Measurements from ENCODE around the gene HAUS3.

The HAUS3 gene

DNA sequence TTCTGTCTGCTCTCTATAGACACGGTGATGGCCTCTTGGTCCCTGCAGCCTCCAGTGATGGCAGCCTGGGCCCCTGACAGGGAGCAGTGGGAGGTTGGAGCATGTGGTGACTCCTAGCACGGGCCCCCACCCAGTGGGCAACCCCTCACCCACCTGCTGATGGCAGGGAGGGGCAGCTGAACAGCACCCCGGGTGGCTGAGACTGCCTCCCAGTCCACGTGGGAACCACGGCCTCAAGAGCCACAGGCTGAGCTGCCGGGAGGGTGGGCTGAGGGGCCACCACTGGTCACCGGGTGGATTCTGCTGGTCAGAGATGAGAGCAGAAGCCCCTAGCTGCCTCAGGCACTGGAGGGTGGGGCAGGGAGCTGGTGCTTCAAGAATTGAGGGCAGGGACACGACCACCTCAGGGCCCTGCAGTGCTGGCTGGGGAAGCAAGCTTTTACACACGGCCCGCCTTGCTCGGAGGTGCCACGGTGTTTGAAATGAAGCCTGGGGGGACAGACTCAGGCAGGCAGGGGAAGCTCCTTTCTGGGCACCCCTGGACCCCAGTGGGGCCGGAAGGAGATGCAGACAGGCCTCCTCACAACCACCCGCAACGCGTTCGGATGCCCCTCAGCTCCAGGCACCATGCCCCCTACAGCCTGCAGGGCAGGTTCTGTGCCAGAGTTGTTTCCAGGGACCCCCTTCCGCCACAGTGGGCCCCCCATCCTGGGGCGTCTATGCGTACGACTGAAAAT, 6.3 kb upstream of the HAUS3 start:
- DNase-seq (ENCODE audit: extremely low read depth, insufficient read length) = peak; percentile 9
- no peak for TF ChIP-seq CTCF (IDR thresholded peaks at IDR 0.05; ENCODE audit: insufficient read depth, low read length, poor library complexity, severe bottlenecking)
- H3K36me3 ChIP-seq (ENCODE audit: control insufficient read depth, insufficient read depth, low read length) = peaks cover 16% of the 10 kb centered on the region

DNA sequence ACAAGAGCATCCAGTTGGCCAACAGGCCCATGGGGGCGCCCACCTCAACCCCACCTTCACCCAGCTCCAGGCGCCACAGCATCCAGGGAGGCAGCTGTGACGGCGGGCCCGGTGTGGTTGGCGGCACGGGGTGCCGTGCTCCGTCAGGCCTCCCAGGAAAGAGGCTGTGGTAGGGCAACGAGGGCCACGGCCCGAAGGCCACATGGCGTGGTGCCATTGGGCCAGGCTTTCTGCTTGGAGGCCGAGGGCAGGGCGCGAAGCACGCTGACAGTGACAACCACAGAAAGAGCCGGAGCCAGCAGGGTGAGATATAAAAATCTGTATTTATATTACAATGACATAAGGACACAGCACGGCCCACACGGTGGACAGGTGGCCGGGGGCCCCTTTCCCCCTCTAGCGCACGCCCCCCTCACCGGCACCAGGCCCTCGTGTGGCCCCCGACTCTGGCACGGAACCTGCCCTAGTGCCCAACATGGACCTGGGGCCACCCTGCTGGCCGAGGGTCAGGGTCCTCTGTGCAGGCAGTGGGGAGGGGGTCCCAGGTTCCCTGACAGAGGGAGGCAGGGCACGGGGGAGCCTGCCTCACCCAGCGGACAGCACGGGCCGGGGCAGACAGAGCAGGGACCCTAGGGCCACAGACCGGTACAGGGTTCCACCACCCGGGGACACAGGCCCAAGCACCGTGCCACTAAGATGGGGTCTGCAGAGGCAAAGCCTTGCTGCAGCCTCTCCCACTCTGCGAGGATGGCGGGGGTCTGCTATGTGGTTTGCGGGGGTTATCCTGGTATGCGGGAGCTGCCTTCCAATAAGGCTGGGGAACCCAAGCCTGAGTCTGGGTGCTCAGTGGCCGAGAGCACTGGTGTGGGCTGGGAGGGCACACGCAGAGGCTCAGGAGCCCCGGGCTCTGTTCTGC, 5.5 kb upstream of the HAUS3 start:
- DNase-seq (ENCODE audit: extremely low read depth, insufficient read length) = peak; percentile 12
- no peak for TF ChIP-seq CTCF (IDR thresholded peaks at IDR 0.05; ENCODE audit: insufficient read depth, low read length, poor library complexity, severe bottlenecking)
- Histone ChIP-seq H3K36me3 (ENCODE audit: control insufficient read depth, insufficient read depth, low read length) (peaks cover 16% of the 10 kb centered on the region), H3K4me3 (replicated peaks; ENCODE audit: low read depth, low read length) (no peak overlapping the region), H3K27me3 (replicated peaks; ENCODE audit: control insufficient read depth, insufficient read depth, low read length) (no peaks in the 10 kb centered on the region)

More for the DNA sequence above, 6.3 kb upstream of the HAUS3 start:
- H3K4me3 ChIP-seq (replicated peaks; ENCODE audit: low read depth, low read length) = no peak overlapping the region
- H3K27me3 ChIP-seq (replicated peaks; ENCODE audit: control insufficient read depth, insufficient read depth, low read length) = no peaks in the 10 kb centered on the region

DNA sequence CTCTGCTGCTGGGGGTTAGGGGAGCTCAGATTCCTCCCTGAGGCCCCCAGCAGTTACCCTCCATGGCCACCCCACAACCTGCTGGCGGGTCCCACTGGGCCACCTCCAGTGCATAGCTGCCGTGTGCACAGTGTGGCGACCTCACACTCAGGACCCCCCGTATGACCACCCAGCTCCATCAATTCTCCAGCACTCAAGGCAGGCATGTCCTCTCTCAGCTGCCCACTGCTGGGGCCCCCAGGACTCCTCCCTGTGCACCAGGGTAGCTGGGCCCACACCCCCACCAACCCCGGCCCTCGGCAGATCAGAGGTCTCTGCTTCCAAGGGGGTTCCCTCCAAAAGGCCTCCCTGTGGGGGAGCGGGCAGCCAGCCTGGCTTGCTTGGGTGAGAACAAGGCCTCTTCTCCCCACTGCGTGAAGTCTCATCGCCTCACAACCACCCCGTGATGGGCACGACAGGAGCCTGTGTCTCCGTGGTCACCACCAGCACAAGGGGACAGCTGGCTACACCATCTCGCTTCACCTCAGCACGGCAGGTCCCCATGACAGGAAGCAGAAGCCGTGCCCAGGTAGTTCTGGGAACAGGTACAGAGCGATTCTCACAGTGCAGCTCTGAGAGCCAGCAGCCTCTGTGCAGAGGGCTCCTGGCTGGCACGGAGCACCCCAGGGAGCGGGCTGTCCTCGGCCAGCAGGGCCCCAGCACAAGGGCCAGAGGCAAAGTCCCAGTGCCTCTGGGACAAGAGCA, 4.6 kb upstream of the HAUS3 start:
- DNase-seq (ENCODE audit: extremely low read depth, insufficient read length) = peak; percentile 1
- Histone ChIP-seq H3K27me3 (replicated peaks; ENCODE audit: control insufficient read depth, insufficient read depth, low read length) (no peaks in the 10 kb centered on the region), H3K36me3 (ENCODE audit: control insufficient read depth, insufficient read depth, low read length) (peaks cover 11% of the 10 kb centered on the region), H3K4me3 (replicated peaks; ENCODE audit: low read depth, low read length) (no peak overlapping the region)
- TF ChIP-seq CTCF (IDR thresholded peaks at IDR 0.05; ENCODE audit: insufficient read depth, low read length, poor library complexity, severe bottlenecking) = no peak

- Histone ChIP-seq H3K36me3 (ENCODE audit: control insufficient read depth, insufficient read depth, low read length) (peaks cover 11% of the 10 kb centered on the region), H3K4me3 (replicated peaks; ENCODE audit: low read depth, low read length) (no peak overlapping the region), H3K27me3 (replicated peaks; ENCODE audit: control insufficient read depth, insufficient read depth, low read length) (no peaks in the 10 kb centered on the region)
- no peak for DNase-seq (ENCODE audit: extremely low read depth, insufficient read length)
- no peak for TF ChIP-seq CTCF (IDR thresholded peaks at IDR 0.05; ENCODE audit: insufficient read depth, low read length, poor library complexity, severe bottlenecking)
These were observed 3.9 kb upstream of the HAUS3 start for GRCh38 chr4:2245787-2246275.

GRCh38 chr4:2245057-2245786, 3.3 kb upstream of the HAUS3 start:
- Histone ChIP-seq H3K27me3 (replicated peaks; ENCODE audit: control insufficient read depth, insufficient read depth, low read length) (no peaks in the 10 kb centered on the region), H3K36me3 (ENCODE audit: control insufficient read depth, insufficient read depth, low read length) (peaks cover 9% of the 10 kb centered on the region), H3K4me3 (replicated peaks; ENCODE audit: low read depth, low read length) (no peak overlapping the region)
- TF ChIP-seq CTCF (IDR thresholded peaks at IDR 0.05; ENCODE audit: insufficient read depth, low read length, poor library complexity, severe bottlenecking) = no peak
- no peak for DNase-seq (ENCODE audit: extremely low read depth, insufficient read length)
